Measurements from ENCODE around the gene CDH16. TPM values are rescaled to one million over a fixed set of nuclear protein-coding genes. Genes with fewer than 3 reads are reported as not detected.
"Not testable (repeated sequence)": the region's sequence is repeated elsewhere in the genome, so short reads cannot be mapped to it uniquely, and the experiment has no call there.

The CDH16 gene
- total and polyA plus RNA-seq, 2 experiments from 2014 or later, result 3.2 to 4.4 TPM

GRCh38 chr16:66898207-66898606 is 20.5 kb downstream of the CDH16 start:
- H3K27ac ChIP-seq, result no peak overlapping the region
- H3K4me2 ChIP-seq, result no peak overlapping the region
- no peaks in the 10 kb centered on the region for H3K36me3 ChIP-seq (replicated peaks; ENCODE audit: insufficient read depth, low read depth)
- H3K9me3 ChIP-seq (ENCODE audit: low read depth), result no peaks in the 10 kb centered on the region
- no peaks in the 10 kb centered on the region for H3K27me3 ChIP-seq
- H3K4me3 ChIP-seq, result no peak overlapping the region
- WGBS (ENCODE audit: low lambda C conversion rate, missing lambda C conversion rate), result 92% methylated on average over 3 of the region's 3 CpGs
- DNase-seq (ENCODE audit: low spot score), result no peak
- H3K79me2 ChIP-seq, result no peaks in the 10 kb centered on the region
- TF ChIP-seq EZH2phosphoT487 (IDR thresholded peaks at IDR 0.05; ENCODE audit: low read depth, severe bottlenecking, unreplicated experiment) (no peak), EZH2 (IDR thresholded peaks at IDR 0.05; ENCODE audit: borderline replicate concordance) (no peak)
- TF ChIP-seq, protein P1, sequence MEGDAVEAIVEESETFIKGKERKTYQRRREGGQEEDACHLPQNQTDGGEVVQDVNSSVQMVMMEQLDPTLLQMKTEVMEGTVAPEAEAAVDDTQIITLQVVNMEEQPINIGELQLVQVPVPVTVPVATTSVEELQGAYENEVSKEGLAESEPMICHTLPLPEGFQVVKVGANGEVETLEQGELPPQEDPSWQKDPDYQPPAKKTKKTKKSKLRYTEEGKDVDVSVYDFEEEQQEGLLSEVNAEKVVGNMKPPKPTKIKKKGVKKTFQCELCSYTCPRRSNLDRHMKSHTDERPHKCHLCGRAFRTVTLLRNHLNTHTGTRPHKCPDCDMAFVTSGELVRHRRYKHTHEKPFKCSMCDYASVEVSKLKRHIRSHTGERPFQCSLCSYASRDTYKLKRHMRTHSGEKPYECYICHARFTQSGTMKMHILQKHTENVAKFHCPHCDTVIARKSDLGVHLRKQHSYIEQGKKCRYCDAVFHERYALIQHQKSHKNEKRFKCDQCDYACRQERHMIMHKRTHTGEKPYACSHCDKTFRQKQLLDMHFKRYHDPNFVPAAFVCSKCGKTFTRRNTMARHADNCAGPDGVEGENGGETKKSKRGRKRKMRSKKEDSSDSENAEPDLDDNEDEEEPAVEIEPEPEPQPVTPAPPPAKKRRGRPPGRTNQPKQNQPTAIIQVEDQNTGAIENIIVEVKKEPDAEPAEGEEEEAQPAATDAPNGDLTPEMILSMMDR (IDR thresholded peaks at IDR 0.05; ENCODE audit: poor library complexity), result no peak
- no peaks in the 10 kb centered on the region for H4K20me1 ChIP-seq (ENCODE audit: insufficient read depth, poor library complexity, severe bottlenecking)
- H2AFZ ChIP-seq, result no peak overlapping the region
- H3K4me1 ChIP-seq (ENCODE audit: insufficient read depth), result peaks cover 28% of the 10 kb centered on the region
- H3K9me2 ChIP-seq (replicated peaks; ENCODE audit: insufficient read depth), result no peaks in the 10 kb centered on the region

DNA sequence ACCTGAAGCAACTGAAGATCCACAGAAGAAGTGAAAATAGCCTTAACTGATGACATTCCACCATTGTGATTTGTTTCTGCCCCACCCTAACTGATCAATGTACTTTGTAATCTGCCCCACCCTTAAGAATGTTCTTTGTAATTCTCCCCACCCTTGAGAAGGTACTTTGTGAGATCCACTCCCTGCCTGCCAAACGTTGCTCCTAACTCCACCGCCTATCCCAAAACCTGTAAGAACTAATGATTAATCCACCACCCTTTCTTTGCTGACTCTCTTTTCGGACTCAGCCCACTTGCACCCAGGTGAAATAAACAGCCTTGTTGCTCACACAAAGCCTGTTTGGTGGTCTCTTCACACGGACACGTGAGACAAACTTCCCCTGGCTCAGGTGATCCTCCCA is 22.0 kb downstream of the CDH16 start:
- DNase-seq (ENCODE audit: low spot score); H2AFZ ChIP-seq; H3K4me3 ChIP-seq; H3K4me2 ChIP-seq; H3K79me2 ChIP-seq; H3K9me3 ChIP-seq (ENCODE audit: low read depth); H3K36me3 ChIP-seq (replicated peaks; ENCODE audit: insufficient read depth, low read depth); H4K20me1 ChIP-seq (ENCODE audit: insufficient read depth, poor library complexity, severe bottlenecking); H3K27me3 ChIP-seq; H3K9me2 ChIP-seq (replicated peaks; ENCODE audit: insufficient read depth): not testable (repeated sequence)
- peak overlapping the region; percentile 64 for H3K27ac ChIP-seq
- WGBS (ENCODE audit: low lambda C conversion rate, missing lambda C conversion rate), result 73% methylated on average over 5 of the region's 5 CpGs
- H3K4me1 ChIP-seq (ENCODE audit: insufficient read depth), result peaks cover 26% of the 10 kb centered on the region

DNA sequence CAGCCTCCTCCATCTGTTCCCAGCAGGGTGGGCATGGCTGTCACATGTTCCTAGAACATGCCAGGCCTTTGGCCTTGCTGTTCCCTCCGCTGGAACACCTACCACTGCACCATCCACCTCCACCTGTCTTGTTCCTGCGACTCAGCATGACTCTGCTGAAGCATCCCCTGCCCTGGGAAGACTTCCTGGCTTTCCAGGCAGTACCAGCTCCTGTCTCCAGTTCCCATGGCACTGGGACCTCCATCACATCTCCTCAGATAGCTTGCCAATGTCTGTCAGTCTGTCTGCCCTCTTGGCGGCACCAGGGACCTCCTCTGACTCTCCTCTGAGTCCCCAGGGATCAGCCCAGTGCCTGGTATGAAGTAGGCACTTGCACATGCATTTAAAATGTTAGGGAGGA is 22.7 kb downstream of the CDH16 start:
- no peaks in the 10 kb centered on the region for H3K9me2 ChIP-seq (replicated peaks; ENCODE audit: insufficient read depth)
- H3K27me3 ChIP-seq, result no peaks in the 10 kb centered on the region
- no peak overlapping the region for H2AFZ ChIP-seq
- TF ChIP-seq EZH2phosphoT487 (IDR thresholded peaks at IDR 0.05; ENCODE audit: low read depth, severe bottlenecking, unreplicated experiment), result no peak
- no peak for TF ChIP-seq EZH2 (IDR thresholded peaks at IDR 0.05; ENCODE audit: borderline replicate concordance)
- TF ChIP-seq, protein P1 (IDR thresholded peaks at IDR 0.05; ENCODE audit: poor library complexity), result no peak
- no peak overlapping the region for H3K4me2 ChIP-seq
- no peaks in the 10 kb centered on the region for H3K36me3 ChIP-seq (replicated peaks; ENCODE audit: insufficient read depth, low read depth)
- peak overlapping the region; percentile 64 for H3K27ac ChIP-seq
- no peaks in the 10 kb centered on the region for H3K9me3 ChIP-seq (ENCODE audit: low read depth)
- no peaks in the 10 kb centered on the region for H4K20me1 ChIP-seq (ENCODE audit: insufficient read depth, poor library complexity, severe bottlenecking)
- DNase-seq (ENCODE audit: low spot score), result no peak
- H3K4me1 ChIP-seq (ENCODE audit: insufficient read depth), result peaks cover 19% of the 10 kb centered on the region
- H3K4me3 ChIP-seq, result no peak overlapping the region
- WGBS (ENCODE audit: low lambda C conversion rate, missing lambda C conversion rate), result 99% methylated on average over 3 of the region's 3 CpGs
- H3K79me2 ChIP-seq, result no peaks in the 10 kb centered on the region

DNA sequence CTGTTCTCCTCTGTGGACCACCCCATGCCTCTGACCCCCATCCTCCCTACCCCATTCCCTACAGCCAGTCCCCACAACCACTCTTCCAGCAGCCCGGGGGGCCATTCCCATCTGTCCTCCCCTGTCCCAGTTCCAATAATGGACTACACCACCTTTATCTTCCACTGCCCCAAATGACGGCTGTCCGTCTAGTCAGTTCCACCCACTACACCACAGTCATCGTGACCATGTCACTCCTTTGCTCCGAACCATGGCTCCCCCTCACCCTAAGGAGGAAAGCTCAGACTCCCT is 23.1 kb downstream of the CDH16 start:
- WGBS (ENCODE audit: low lambda C conversion rate, missing lambda C conversion rate), result 93% methylated on average over 5 of the region's 5 CpGs
- Histone ChIP-seq H3K27me3 (no peaks in the 10 kb centered on the region), H4K20me1 (ENCODE audit: insufficient read depth, poor library complexity, severe bottlenecking) (no peaks in the 10 kb centered on the region), H3K9me2 (replicated peaks; ENCODE audit: insufficient read depth) (no peaks in the 10 kb centered on the region), H3K36me3 (replicated peaks; ENCODE audit: insufficient read depth, low read depth) (no peaks in the 10 kb centered on the region), H3K27ac (no peak overlapping the region), H3K4me2 (no peak overlapping the region), H3K4me3 (no peak overlapping the region), H3K79me2 (no peaks in the 10 kb centered on the region), H3K4me1 (ENCODE audit: insufficient read depth) (peaks cover 15% of the 10 kb centered on the region), H2AFZ (no peak overlapping the region), H3K9me3 (ENCODE audit: low read depth) (no peaks in the 10 kb centered on the region)
- no peak for DNase-seq (ENCODE audit: low spot score)
- TF ChIP-seq EZH2phosphoT487 (IDR thresholded peaks at IDR 0.05; ENCODE audit: low read depth, severe bottlenecking, unreplicated experiment), result no peak
- TF ChIP-seq, protein P1 (IDR thresholded peaks at IDR 0.05; ENCODE audit: poor library complexity), result no peak
- TF ChIP-seq EZH2 (IDR thresholded peaks at IDR 0.05; ENCODE audit: borderline replicate concordance), result no peak

All from hepatocyte (in vitro differentiated cells).